HG02981 (cell line): Measurements from ENCODE around the gene SPRR5.

Source experiments
- ATAC-seq: cut with Tn5 transposase; IDR thresholded peaks from one replicate; pipeline ENCODE4 v1.9.1; 2021; ENCODE audit warnings: mild to moderate bottlenecking, moderate library complexity; ENCODE audit not compliant: unreplicated experiment

Gene SPRR5

GRCh38 chr1:152946651-152947256, at the start of gene SPRR5:
TSS of gene SPRR5 (plus strand) at chr1:152947206. CDS start at chr1:152948555, 1,349 bp downstream.
- no peak for ATAC-seq

- no peak for ATAC-seq
Measured at GRCh38 chr1:152899027-152899426, 48.0 kb upstream of the SPRR5 start.

GRCh38 chr1:152899883-152900282, 47.1 kb upstream of the SPRR5 start:
- ATAC-seq: no peak

- ATAC-seq: no peak
Measured at GRCh38 chr1:152901631-152902030, 45.4 kb upstream of the SPRR5 start.

- no peak for ATAC-seq
Measured at GRCh38 chr1:152902636-152903035, 44.4 kb upstream of the SPRR5 start.

GRCh38 chr1:152904688-152905440, 42.1 kb upstream of the SPRR5 start:
- no peak for ATAC-seq

GRCh38 chr1:152906023-152906565, 40.9 kb upstream of the SPRR5 start:
- no peak for ATAC-seq

GRCh38 chr1:152907686-152908601, 39.1 kb upstream of the SPRR5 start, which contains the start of gene IVL:
TSS of gene IVL (plus strand) at chr1:152908546. CDS start at chr1:152909798, 1,252 bp downstream.
- no peak for ATAC-seq

GRCh38 chr1:152909206-152909605, 37.8 kb upstream of the SPRR5 start:
- ATAC-seq: no peak

- ATAC-seq: no peak
Measured at GRCh38 chr1:152912471-152912870, 34.5 kb upstream of the SPRR5 start.

GRCh38 chr1:152912900-152913299, 34.1 kb upstream of the SPRR5 start:
- no peak for ATAC-seq

- ATAC-seq: no peak
Measured at GRCh38 chr1:152917794-152918193, 29.2 kb upstream of the SPRR5 start.

- ATAC-seq: no peak
Measured at GRCh38 chr1:152919071-152919470, 27.9 kb upstream of the SPRR5 start.

GRCh38 chr1:152924191-152924590, 22.8 kb upstream of the SPRR5 start:
- no peak for ATAC-seq

- no peak for ATAC-seq
Measured at GRCh38 chr1:152926091-152926490, 20.9 kb upstream of the SPRR5 start.

- no peak for ATAC-seq
Measured at GRCh38 chr1:152928671-152929070, 18.3 kb upstream of the SPRR5 start.

GRCh38 chr1:152932170-152932811, 14.7 kb upstream of the SPRR5 start:
- no peak for ATAC-seq

- ATAC-seq: no peak
Measured at GRCh38 chr1:152933196-152933595, 13.8 kb upstream of the SPRR5 start.

GRCh38 chr1:152940614-152941013, 6.4 kb upstream of the SPRR5 start:
- no peak for ATAC-seq

GRCh38 chr1:152941037-152941711, 5.8 kb upstream of the SPRR5 start:
- no peak for ATAC-seq
